Caco-2 (cell line): Measurements from ENCODE around the gene ATP1A2. TPM values are rescaled to one million over a fixed set of nuclear protein-coding genes. Genes with fewer than 3 reads are reported as not detected.

Experiments
- BruUV-seq: library from RNA; stranded (reverse); fragments of 400-500 nt; replicated peaks from 2 replicates; lab custom pipeline; 2021; lab: Mats Ljungman, UMichigan
- CTCF ChIA-PET: fragments of 300-600 bp; sonication (Branson Sonifier 250); formaldehyde crosslinking; loops from one replicate; lab custom pipeline; 2022; ENCODE audit warnings: antibody characterized with exemption; lab: Charles Lee
- POLR2A ChIA-PET: fragments of 300-600 bp; sonication (Branson Sonifier 250); formaldehyde crosslinking; loops from one replicate; lab custom pipeline; 2022; ENCODE audit warnings: antibody characterized with exemption; lab: Charles Lee
- DNase-seq, 2 experiments: peaks; one replicate each; pipeline versions ENCODE4 v3.0.0 to v3.0.0-alpha.2; 2020 to 2022
- H3K27me3 ChIP-seq: replicated peaks from 2 replicates; pipeline ENCODE4 v1.6.0; 2011; ENCODE audit warnings: low read length; ENCODE audit not compliant: control insufficient read depth, insufficient read depth
- H3K36me3 ChIP-seq: 2 replicates; pipeline ENCODE4 v1.5.1; 2011; ENCODE audit warnings: low read length; ENCODE audit not compliant: control insufficient read depth, insufficient read depth
- H3K4me1 ChIP-seq: fragments of 250-450 bp; sonication (Bioruptor Pico); 2 replicates; pipeline ENCODE4 v1.5.1; 2020; ENCODE audit warnings: mild to moderate bottlenecking
- H3K4me3 ChIP-seq: 2 replicates; pipeline ENCODE4 v1.5.1; 2011; ENCODE audit warnings: low read depth, mild to moderate bottlenecking, control low read depth, low read length
- H3K9me3 ChIP-seq: fragments of 250-450 bp; sonication (Bioruptor Pico); 2 replicates; pipeline ENCODE4 v1.5.1; 2020; ENCODE audit warnings: mild to moderate bottlenecking, moderate library complexity
- H3K27ac Mint-ChIP-seq: one replicate; pipeline ENCODE4 v1.8.0; 2022; ENCODE audit warnings: mixed read lengths; ENCODE audit not compliant: unreplicated experiment
- H3K27me3 Mint-ChIP-seq: one replicate; pipeline ENCODE4 v1.8.0; 2022; ENCODE audit warnings: mixed read lengths; ENCODE audit not compliant: insufficient read depth, unreplicated experiment
- H3K36me3 Mint-ChIP-seq: one replicate; pipeline ENCODE4 v1.8.0; 2022; ENCODE audit warnings: mild to moderate bottlenecking, mixed read lengths; ENCODE audit not compliant: insufficient read depth, unreplicated experiment
- H3K4me1 Mint-ChIP-seq: one replicate; pipeline ENCODE4 v1.8.0; 2022; ENCODE audit warnings: low read depth, mixed read lengths; ENCODE audit not compliant: unreplicated experiment
- H3K4me3 Mint-ChIP-seq: one replicate; pipeline ENCODE4 v1.8.0; 2022; ENCODE audit warnings: mild to moderate bottlenecking, moderate library complexity, mixed read lengths; ENCODE audit not compliant: unreplicated experiment
- H3K9me3 Mint-ChIP-seq: one replicate; pipeline ENCODE4 v1.8.0; 2022; ENCODE audit warnings: mixed read lengths; ENCODE audit not compliant: unreplicated experiment
- intact Hi-C: fragments of 100-400 bp; cut with micrococcal nuclease; formaldehyde crosslinking; loops from one replicate; pipeline ENCODE4 v1.10.0; 2022; ENCODE audit not compliant: unreplicated experiment
- total RNA-seq: library from RNA; stranded (reverse); gene quantifications from 2 replicates; pipeline ENCODE4 v1.2.3, GENCODE V29; 2022
- TF ChIP-seq, protein P1 (sequence below), 2 experiments: fragments of 200-600 bp in 1 of 2; IDR thresholded peaks; 1 replicate in 1 of 2; 2 replicates in 1 of 2; pipeline versions ENCODE4 v1.5.1 to v1.8.0; 2011 to 2022; ENCODE audit warnings: antibody characterized with exemption in 1 of 2, control low read depth in 1 of 2, inconsistent platforms in 1 of 2, low read depth in 1 of 2, low read length in 1 of 2, mild to moderate bottlenecking in 1 of 2, moderate library complexity in 1 of 2; ENCODE audit not compliant: insufficient read depth in 1 of 2, severe bottlenecking in 1 of 2, unreplicated experiment in 1 of 2

ATP1A2 gene
- total RNA-seq, 1 experiment from 2014 or later: 0.36 TPM

DNA sequence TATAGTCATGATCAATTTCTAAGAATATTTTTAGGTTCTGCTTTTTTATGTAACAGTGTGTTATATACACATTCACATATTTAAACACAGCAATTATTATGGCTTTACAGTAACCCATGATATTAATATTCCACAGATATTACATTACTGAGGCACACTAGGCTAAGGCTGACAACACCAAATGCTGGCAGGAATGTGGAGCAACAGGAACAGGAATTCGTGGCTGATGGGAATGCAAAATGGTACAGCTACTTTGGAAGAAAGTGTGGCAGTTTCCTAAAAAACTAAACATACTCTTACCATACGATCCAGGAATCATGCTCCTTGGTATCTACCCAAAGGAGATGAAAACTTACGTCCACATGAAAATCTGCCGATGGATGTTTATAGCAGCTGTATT lies 36.1 kb upstream of the ATP1A2 start:
- Histone ChIP-seq H3K4me1 (no peaks in the 10 kb centered on the region), H3K9me3 (no peaks in the 10 kb centered on the region), H3K4me3 (no peak overlapping the region), H3K36me3 (no peaks in the 10 kb centered on the region), H3K27me3 (no peaks in the 10 kb centered on the region)
- no peak overlapping the region for H3K4me3 Mint-ChIP-seq
- intact Hi-C loops: loop anchor here (5.0 kb wide), 1 partner anchor 47 kb away; the partner anchor contains the start of gene PIGM
- no peak for DNase-seq
- BruUV-seq: no TSS peak
- TF ChIP-seq, protein P1, sequence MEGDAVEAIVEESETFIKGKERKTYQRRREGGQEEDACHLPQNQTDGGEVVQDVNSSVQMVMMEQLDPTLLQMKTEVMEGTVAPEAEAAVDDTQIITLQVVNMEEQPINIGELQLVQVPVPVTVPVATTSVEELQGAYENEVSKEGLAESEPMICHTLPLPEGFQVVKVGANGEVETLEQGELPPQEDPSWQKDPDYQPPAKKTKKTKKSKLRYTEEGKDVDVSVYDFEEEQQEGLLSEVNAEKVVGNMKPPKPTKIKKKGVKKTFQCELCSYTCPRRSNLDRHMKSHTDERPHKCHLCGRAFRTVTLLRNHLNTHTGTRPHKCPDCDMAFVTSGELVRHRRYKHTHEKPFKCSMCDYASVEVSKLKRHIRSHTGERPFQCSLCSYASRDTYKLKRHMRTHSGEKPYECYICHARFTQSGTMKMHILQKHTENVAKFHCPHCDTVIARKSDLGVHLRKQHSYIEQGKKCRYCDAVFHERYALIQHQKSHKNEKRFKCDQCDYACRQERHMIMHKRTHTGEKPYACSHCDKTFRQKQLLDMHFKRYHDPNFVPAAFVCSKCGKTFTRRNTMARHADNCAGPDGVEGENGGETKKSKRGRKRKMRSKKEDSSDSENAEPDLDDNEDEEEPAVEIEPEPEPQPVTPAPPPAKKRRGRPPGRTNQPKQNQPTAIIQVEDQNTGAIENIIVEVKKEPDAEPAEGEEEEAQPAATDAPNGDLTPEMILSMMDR (IDR thresholded peaks at IDR 0.05; ENCODE audit: insufficient read depth in 1 of 2, low read depth in 1 of 2, low read length in 1 of 2, severe bottlenecking in 1 of 2, unreplicated experiment in 1 of 2): no peak
- POLR2A ChIA-PET: no interaction called here
- no peak overlapping the region for H3K27ac Mint-ChIP-seq
- no peaks in the 10 kb centered on the region for H3K4me1 Mint-ChIP-seq
- CTCF ChIA-PET: interaction anchor here (1.2 to 1.8 kb wide), 2 partner anchors 8 to 33 kb away, joined by 3 to 16 read pairs; no protein-coding TSS in a partner anchor
- H3K27me3 Mint-ChIP-seq: peaks cover 14% of the 10 kb centered on the region
- no peaks in the 10 kb centered on the region for H3K36me3 Mint-ChIP-seq
- no peaks in the 10 kb centered on the region for H3K9me3 Mint-ChIP-seq

DNA sequence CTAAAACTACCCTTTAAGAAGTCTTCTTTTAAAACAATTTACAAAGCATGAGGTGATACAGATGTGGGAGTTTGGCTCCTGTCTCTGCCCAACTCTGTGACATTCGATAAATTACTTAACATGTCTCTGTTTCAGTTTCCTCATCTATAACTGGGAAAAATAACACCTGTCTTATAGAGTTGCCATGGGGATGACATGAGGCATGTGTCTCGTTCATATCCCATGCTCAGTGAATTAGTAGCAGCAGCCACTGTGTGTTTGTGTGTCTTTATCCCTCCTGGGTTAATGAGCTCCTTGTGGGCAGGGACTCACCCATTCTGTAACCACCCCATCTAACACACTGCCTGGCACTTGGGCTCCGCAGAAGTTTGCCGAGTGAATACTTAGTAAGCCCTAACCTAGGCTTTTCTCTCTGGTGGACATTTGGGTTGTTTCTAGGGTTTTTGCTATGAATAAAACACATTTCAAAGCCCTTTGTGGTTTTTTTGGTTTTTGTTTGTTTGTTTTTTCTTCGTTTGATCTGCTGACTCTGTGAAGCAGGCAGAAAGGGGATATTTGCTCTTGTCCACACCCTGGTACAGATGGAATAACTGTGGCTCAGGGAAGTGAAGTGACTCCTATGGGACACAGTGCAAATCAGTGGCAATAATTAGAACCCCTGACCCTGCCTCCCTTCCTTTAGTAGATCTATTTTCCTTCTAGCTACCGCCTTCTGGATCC lies 35.0 kb upstream of the ATP1A2 start:
- ChIA-PET CTCF (interaction anchor here (0.8 to 1.2 kb wide), 3 partner anchors 14 to 73 kb away, joined by 3 to 6 read pairs (median 4); no protein-coding TSS in a partner anchor), POLR2A (no interaction called here)
- H3K36me3 Mint-ChIP-seq: no peaks in the 10 kb centered on the region
- no peaks in the 10 kb centered on the region for H3K4me1 Mint-ChIP-seq
- no TSS peak for BruUV-seq
- intact Hi-C loops: loop anchor here (10.0 kb wide), 1 partner anchor 146 kb away; no protein-coding TSS in a partner anchor
- TF ChIP-seq, protein P1 (IDR thresholded peaks at IDR 0.05; ENCODE audit: insufficient read depth in 1 of 2, low read depth in 1 of 2, low read length in 1 of 2, severe bottlenecking in 1 of 2, unreplicated experiment in 1 of 2): no peak
- no peaks in the 10 kb centered on the region for H3K36me3 ChIP-seq
- H3K4me3 ChIP-seq: no peak overlapping the region
- H3K4me3 Mint-ChIP-seq: no peak overlapping the region
- no peaks in the 10 kb centered on the region for H3K9me3 Mint-ChIP-seq
- H3K27ac Mint-ChIP-seq: no peak overlapping the region
- DNase-seq: no peak
- H3K9me3 ChIP-seq: no peaks in the 10 kb centered on the region
- H3K4me1 ChIP-seq: no peaks in the 10 kb centered on the region
- H3K27me3 Mint-ChIP-seq: peaks cover 14% of the 10 kb centered on the region
- no peaks in the 10 kb centered on the region for H3K27me3 ChIP-seq

DNA sequence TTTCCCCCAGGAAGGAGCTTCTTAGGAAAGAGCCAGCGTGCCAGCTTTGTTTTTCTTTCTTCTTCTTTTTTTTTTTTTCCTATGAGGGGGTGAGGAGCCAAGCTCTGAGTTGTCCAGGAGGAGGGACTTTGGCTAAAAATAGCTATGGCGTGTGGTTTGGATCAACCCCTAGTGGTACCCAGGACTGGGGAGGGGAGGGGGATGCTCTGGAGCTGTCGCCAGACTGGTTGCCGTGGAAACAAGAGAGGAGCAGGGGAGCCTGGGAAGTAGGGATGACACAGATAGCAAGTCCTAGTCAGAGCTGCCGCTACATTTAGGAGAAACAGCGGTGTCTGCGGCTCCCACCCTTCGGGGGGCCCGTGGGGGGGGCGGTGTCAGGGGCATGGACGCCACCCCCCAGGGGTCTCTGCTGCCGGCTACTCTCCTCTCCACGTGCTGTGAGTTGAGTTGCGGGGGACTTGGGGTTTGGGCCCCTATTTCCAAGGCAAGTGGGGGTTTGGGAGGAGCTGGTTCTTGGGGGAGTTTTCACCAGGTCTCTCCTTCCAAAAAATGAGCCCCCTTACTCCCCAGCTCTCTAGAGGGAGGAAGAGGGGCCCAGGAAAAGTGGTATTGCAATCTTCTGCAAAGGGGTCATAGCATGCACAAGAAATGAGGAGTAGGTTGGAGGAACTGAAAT lies 34.2 kb upstream of the ATP1A2 start, which contains the start of gene KCNJ9:
Gene KCNJ9 (plus strand): TSS at position 278 of the 676 bp plus-strand sequence. CDS start 2,493 bp downstream, outside the sequence.
- Mint-ChIP-seq H3K4me3 (no peak within 1 kb of the TSS), H3K9me3 (no peaks in the 10 kb centered on the region), H3K36me3 (no peaks in the 10 kb centered on the region), H3K27ac (no peak within 1 kb of the TSS), H3K27me3 (peaks cover 14% of the 10 kb centered on the region), H3K4me1 (peaks cover 7% of the 10 kb centered on the region)
- CTCF ChIA-PET: interaction anchor here (0.5 to 1.2 kb wide), 5 partner anchors 15 to 111 kb away, joined by 3 to 6 read pairs (median 3); no protein-coding TSS in a partner anchor
- Histone ChIP-seq H3K4me3 (no peak within 1 kb of the TSS), H3K27me3 (no peaks in the 10 kb centered on the region), H3K36me3 (no peaks in the 10 kb centered on the region), H3K9me3 (no peaks in the 10 kb centered on the region), H3K4me1 (no peaks in the 10 kb centered on the region)
- intact Hi-C loops: loop anchor here (10.0 kb wide), 1 partner anchor 147 kb away; no protein-coding TSS in a partner anchor
- no TSS peak for BruUV-seq
- no peak for DNase-seq
- TF ChIP-seq, protein P1 (IDR thresholded peaks at IDR 0.05; ENCODE audit: insufficient read depth in 1 of 2, low read depth in 1 of 2, low read length in 1 of 2, severe bottlenecking in 1 of 2, unreplicated experiment in 1 of 2): no peak
- POLR2A ChIA-PET: no interaction called here
